WTC11 (cell line): ENCODE results near the gene WWOX.

Experiments
- ESRRA ChIP-seq: sonication (generic); formaldehyde crosslinking; IDR thresholded peaks from 2 replicates; pipeline ENCODE4 v1.8.1; 2022; ENCODE audit warnings: mild to moderate bottlenecking, missing genetic modification reagents, borderline replicate concordance
- GABPB1 ChIP-seq: sonication (generic); formaldehyde crosslinking; IDR thresholded peaks from 2 replicates; pipeline ENCODE4 v1.8.1; 2023; ENCODE audit warnings: mild to moderate bottlenecking, missing genetic modification reagents
- HMGXB4 ChIP-seq: sonication (generic); formaldehyde crosslinking; IDR thresholded peaks from 2 replicates; pipeline ENCODE4 v1.8.1; 2023; ENCODE audit warnings: mild to moderate bottlenecking, moderate library complexity, missing genetic modification reagents
- TF ChIP-seq, protein P1 (sequence below): sonication (generic); formaldehyde crosslinking; IDR thresholded peaks from 2 replicates; pipeline ENCODE4 v1.8.1; 2022; ENCODE audit warnings: mild to moderate bottlenecking, missing genetic modification reagents, moderate library complexity, borderline replicate concordance
- TF ChIP-seq, protein P2 (sequence below): fragments of 200-600 bp; IDR thresholded peaks from 2 replicates; pipeline ENCODE4 v1.8.0; 2022; ENCODE audit warnings: antibody characterized with exemption

DNA sequence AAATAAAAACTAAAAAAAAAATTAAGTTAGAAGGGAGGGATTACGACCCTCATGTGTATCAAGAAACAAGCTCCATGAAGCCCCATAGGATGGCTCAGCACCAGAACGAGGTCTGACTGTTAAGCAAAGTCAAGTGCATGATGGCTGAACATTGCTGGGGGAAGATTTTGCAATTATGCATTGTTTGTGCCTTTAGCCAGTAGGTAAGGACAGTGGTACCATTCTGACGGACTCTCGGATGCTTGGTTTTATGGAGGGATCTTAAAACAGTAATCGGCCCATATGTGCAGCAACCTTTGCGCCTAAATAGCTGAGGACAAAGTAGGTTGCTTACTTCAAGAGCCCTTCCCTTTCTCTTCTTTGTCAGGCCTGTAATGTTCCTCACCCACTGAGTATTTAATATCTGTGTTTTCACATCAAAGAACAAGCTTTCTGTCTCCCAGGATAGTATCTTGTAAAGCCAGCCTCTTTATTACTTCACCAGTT is 186.0 kb downstream of the WWOX start:
- TF ChIP-seq, protein P1, sequence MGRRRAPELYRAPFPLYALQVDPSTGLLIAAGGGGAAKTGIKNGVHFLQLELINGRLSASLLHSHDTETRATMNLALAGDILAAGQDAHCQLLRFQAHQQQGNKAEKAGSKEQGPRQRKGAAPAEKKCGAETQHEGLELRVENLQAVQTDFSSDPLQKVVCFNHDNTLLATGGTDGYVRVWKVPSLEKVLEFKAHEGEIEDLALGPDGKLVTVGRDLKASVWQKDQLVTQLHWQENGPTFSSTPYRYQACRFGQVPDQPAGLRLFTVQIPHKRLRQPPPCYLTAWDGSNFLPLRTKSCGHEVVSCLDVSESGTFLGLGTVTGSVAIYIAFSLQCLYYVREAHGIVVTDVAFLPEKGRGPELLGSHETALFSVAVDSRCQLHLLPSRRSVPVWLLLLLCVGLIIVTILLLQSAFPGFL (CRISPR knock-in tag): no peak
- TF ChIP-seq, protein P2, sequence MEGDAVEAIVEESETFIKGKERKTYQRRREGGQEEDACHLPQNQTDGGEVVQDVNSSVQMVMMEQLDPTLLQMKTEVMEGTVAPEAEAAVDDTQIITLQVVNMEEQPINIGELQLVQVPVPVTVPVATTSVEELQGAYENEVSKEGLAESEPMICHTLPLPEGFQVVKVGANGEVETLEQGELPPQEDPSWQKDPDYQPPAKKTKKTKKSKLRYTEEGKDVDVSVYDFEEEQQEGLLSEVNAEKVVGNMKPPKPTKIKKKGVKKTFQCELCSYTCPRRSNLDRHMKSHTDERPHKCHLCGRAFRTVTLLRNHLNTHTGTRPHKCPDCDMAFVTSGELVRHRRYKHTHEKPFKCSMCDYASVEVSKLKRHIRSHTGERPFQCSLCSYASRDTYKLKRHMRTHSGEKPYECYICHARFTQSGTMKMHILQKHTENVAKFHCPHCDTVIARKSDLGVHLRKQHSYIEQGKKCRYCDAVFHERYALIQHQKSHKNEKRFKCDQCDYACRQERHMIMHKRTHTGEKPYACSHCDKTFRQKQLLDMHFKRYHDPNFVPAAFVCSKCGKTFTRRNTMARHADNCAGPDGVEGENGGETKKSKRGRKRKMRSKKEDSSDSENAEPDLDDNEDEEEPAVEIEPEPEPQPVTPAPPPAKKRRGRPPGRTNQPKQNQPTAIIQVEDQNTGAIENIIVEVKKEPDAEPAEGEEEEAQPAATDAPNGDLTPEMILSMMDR: no peak
- no peak for TF ChIP-seq GABPB1 (CRISPR knock-in tag)
- TF ChIP-seq HMGXB4 (CRISPR knock-in tag): no peak
- no peak for TF ChIP-seq ESRRA (CRISPR knock-in tag)
